Endothelial cell of umbilical vein (primary cell): ENCODE measurements around the gene S100A4. TPM values are rescaled to one million over a fixed set of nuclear protein-coding genes. Genes with fewer than 3 reads are reported as not detected.
A peak's percentile ranks its signal among the peaks of the same experiment; 100 is the strongest.

Source experiments
- BruUV-seq: library from RNA; stranded (reverse); fragments of 400-500 nt; replicated peaks from 2 replicates; lab custom pipeline; 2021; lab: Mats Ljungman, UMichigan
- CTCF ChIA-PET: fragments of 300-600, 350-600 bp; sonication (Branson Sonifier 250); formaldehyde crosslinking; loops from one replicate; lab custom pipeline; 2021; ENCODE audit warnings: antibody characterized with exemption, inconsistent platforms; lab: Charles Lee
- POLR2A ChIA-PET: fragments of 300-600, 350-600 bp; sonication (Branson Sonifier 250); formaldehyde crosslinking; loops from one replicate; lab custom pipeline; 2021; ENCODE audit warnings: antibody characterized with exemption, inconsistent platforms; lab: Charles Lee
- DNase-seq: peaks from one replicate; pipeline ENCODE4 v3.0.0-alpha.2; 2011; ENCODE audit warnings: low read depth, low spot score
- FAIRE-seq: peaks from 2 replicates; lab custom pipeline; 2011; peaks lifted over from hg19 to GRCh38; lab: Jason Lieb, UNC
- H2AFZ ChIP-seq: 2 replicates; pipeline ENCODE4 v1.6.0; 2012; ENCODE audit warnings: low read depth, low read length, control low read depth, inconsistent platforms
- H3K27ac ChIP-seq: 2 replicates; pipeline ENCODE4 v1.5.1; 2011; ENCODE audit warnings: low read depth, mild to moderate bottlenecking, control low read depth, low read length, moderate library complexity; ENCODE audit not compliant: insufficient read depth
- H3K27me3 ChIP-seq, 2 experiments: 2 replicates each; pipeline versions ENCODE4 v1.6.0 to v1.6.1; 2011; ENCODE audit warnings: low read length in 2 of 2, mixed read lengths in 1 of 2; ENCODE audit not compliant: control insufficient read depth in 2 of 2, insufficient read depth in 2 of 2
- H3K36me3 ChIP-seq, 2 experiments: 2 replicates in 1 of 2; 3 replicates in 1 of 2; pipeline ENCODE4 v1.5.1; 2011; ENCODE audit warnings: low read length in 2 of 2, mild to moderate bottlenecking in 1 of 2, moderate library complexity in 1 of 2; ENCODE audit not compliant: control insufficient read depth in 2 of 2, insufficient read depth in 2 of 2; ENCODE audit errors: extremely low read depth in 1 of 2
- H3K4me1 ChIP-seq: 3 replicates; pipeline ENCODE4 v1.5.1; 2011; ENCODE audit warnings: mild to moderate bottlenecking, low read length; ENCODE audit not compliant: control insufficient read depth, insufficient read depth; ENCODE audit errors: extremely low read depth
- H3K4me2 ChIP-seq: 2 replicates; pipeline ENCODE4 v1.6.1; 2011; ENCODE audit warnings: low read length, control low read depth, mixed read lengths; ENCODE audit not compliant: insufficient read depth
- H3K4me3 ChIP-seq, 3 experiments: fragments of 200-600 bp in 1 of 3; sonication (generic), shearing (Covaris generic) in 1 of 3; replicated peaks in 1 of 3; 2 replicates each; pipeline ENCODE4 v1.5.1; 2011 to 2016; ENCODE audit warnings: control low read depth in 3 of 3, low read length in 3 of 3, mild to moderate bottlenecking in 2 of 3, inconsistent platforms in 1 of 3, low read depth in 1 of 3, moderate library complexity in 1 of 3; ENCODE audit not compliant: insufficient read depth in 1 of 3
- H3K79me2 ChIP-seq: 2 replicates; pipeline ENCODE4 v1.6.0; 2012; ENCODE audit warnings: low read length, inconsistent platforms; ENCODE audit not compliant: control insufficient read depth, insufficient read depth
- H3K9ac ChIP-seq: replicated peaks from 2 replicates; pipeline ENCODE3; 2011; ENCODE audit warnings: low read length, control low read depth; ENCODE audit not compliant: insufficient read depth; ENCODE audit errors: extremely low read depth
- H3K9me1 ChIP-seq: replicated peaks from 3 replicates; pipeline ENCODE4 v1.6.0; 2011; ENCODE audit warnings: mild to moderate bottlenecking, low read length; ENCODE audit not compliant: control insufficient read depth, insufficient read depth; ENCODE audit errors: extremely low read depth
- H3K9me3 ChIP-seq: replicated peaks from 2 replicates; pipeline ENCODE4 v1.5.1; 2012; ENCODE audit warnings: low read length, inconsistent platforms; ENCODE audit not compliant: control insufficient read depth, insufficient read depth
- H4K20me1 ChIP-seq: replicated peaks from 2 replicates; pipeline ENCODE3; 2011; ENCODE audit warnings: mild to moderate bottlenecking, low read length; ENCODE audit not compliant: control insufficient read depth, insufficient read depth; ENCODE audit errors: extremely low read depth
- CTCF ChIP-seq, 2 donors: IDR thresholded peaks; 1 replicate in 1 of 2; 2 replicates in 1 of 2; pipeline ENCODE4 v1.5.1; 2011; ENCODE audit warnings: low read length in 2 of 2, mild to moderate bottlenecking in 2 of 2, moderate library complexity in 2 of 2, control low read depth in 1 of 2, inconsistent platforms in 1 of 2, low read depth in 1 of 2; ENCODE audit not compliant: insufficient read depth in 1 of 2; ENCODE audit errors: extremely low read depth in 1 of 2
- EZH2 ChIP-seq: IDR thresholded peaks from 2 replicates; pipeline ENCODE4 v1.6.1; 2012; ENCODE audit warnings: borderline replicate concordance, low read depth, mild to moderate bottlenecking, moderate library complexity, low read length, inconsistent platforms; ENCODE audit not compliant: severe bottlenecking
- FOS ChIP-seq: IDR thresholded peaks from 2 replicates; pipeline ENCODE4 v1.6.1; 2011; ENCODE audit warnings: mild to moderate bottlenecking, low read length, moderate library complexity, borderline replicate concordance; ENCODE audit not compliant: insufficient read depth
- GATA2 ChIP-seq: IDR thresholded peaks from 2 replicates; pipeline ENCODE4 v1.7.0; 2011; ENCODE audit warnings: low read depth, mild to moderate bottlenecking, moderate library complexity, mixed read lengths, low read length; ENCODE audit not compliant: insufficient read length, insufficient read depth
- JUN ChIP-seq: IDR thresholded peaks from 2 replicates; pipeline ENCODE4 v1.6.1; 2011; ENCODE audit warnings: borderline replicate concordance, low read depth; ENCODE audit not compliant: insufficient read length, insufficient read depth
- MAX ChIP-seq: IDR thresholded peaks from 2 replicates; pipeline ENCODE4 v1.6.1; 2011; ENCODE audit not compliant: insufficient read depth, insufficient read length
- MYC ChIP-seq: IDR thresholded peaks from one replicate; pipeline ENCODE4 v1.6.1; 2011; ENCODE audit warnings: mild to moderate bottlenecking, low read depth, low read length
- POLR2A ChIP-seq: IDR thresholded peaks from 2 replicates; pipeline ENCODE4 v1.6.1; 2012; ENCODE audit warnings: low read depth, mild to moderate bottlenecking, control low read depth, low read length
- POLR2AphosphoS5 ChIP-seq: IDR thresholded peaks from 2 replicates; pipeline ENCODE4 v1.6.1; 2012; ENCODE audit warnings: low read depth, mild to moderate bottlenecking, control low read depth, low read length, moderate library complexity; ENCODE audit not compliant: insufficient read depth
- dilution Hi-C: fragments of 300-500 bp; cut with MboI; formaldehyde crosslinking; loops from one replicate; pipeline ENCODE4 v1.15.0; 2019; ENCODE audit warnings: low sequenced_read_pairs; ENCODE audit not compliant: extremely low pct_ligation_motif_present
- intact Hi-C: fragments of 100-400 bp; cut with micrococcal nuclease; formaldehyde crosslinking; loops from one replicate; pipeline ENCODE4 v1.10.0; 2022
- polyA plus RNA-seq, 4 experiments: library from polyadenylated mRNA; depleted of rRNA in 3 of 4; stranded (reverse) in 3 of 4; unstranded in 1 of 4; fragments of >200 nt; gene quantifications; 2 replicates each; pipeline versions ENCODE4 v1.2.1 to v1.2.3, GENCODE V29; 2011 to 2012; ENCODE audit warnings: missing spikeins in 1 of 4
- total RNA-seq: library from RNA; stranded (reverse); gene quantifications from 2 replicates; pipeline ENCODE4 v1.2.3, GENCODE V29; 2021

Gene S100A4
- total and polyA plus RNA-seq, 2 donors (not counting 3 experiments of a cell fraction or from before 2014, with no cell fraction given): 1.1 TPM; not detected in 1

- Histone ChIP-seq H4K20me1 (no peaks in the 10 kb centered on the region), H3K9me3 (no peaks in the 10 kb centered on the region), H3K36me3 (no peaks in the 10 kb centered on the region), H2AFZ (peak overlapping the region; percentile 78), H3K27ac (peak overlapping the region; percentile 99), H3K27me3 (no peaks in the 10 kb centered on the region), H3K4me1 (peaks cover 37% of the 10 kb centered on the region), H3K79me2 (no peaks in the 10 kb centered on the region), H3K4me3 (no peak overlapping the region), H3K9me1 (no peaks in the 10 kb centered on the region), H3K9ac (peak overlapping the region; percentile 50), H3K4me2 (peak overlapping the region; percentile 4)
- DNase-seq (peak; percentile 91), FAIRE-seq (peak; percentile 92)
- ChIA-PET POLR2A (interaction anchor here (1.2 to 1.5 kb wide), 5 partner anchors 33 to 66 kb away, joined by 4 to 14 read pairs (median 5); partner anchors contain the start of genes CHTOP, S100A13 and S100A6), CTCF (interaction anchor here (0.6 to 6.3 kb wide), 22 partner anchors 9 to 216 kb away, joined by 3 to 216 read pairs (median 5); partner anchors contain the start of genes CHTOP, INTS3, S100A13 and S100A14)
- intact Hi-C loops (loop anchor here (1.0 to 2.0 kb wide), 7 partner anchors 35 to 216 kb away; partner anchors contain the start of genes S100A13 and SNAPIN), dilution Hi-C loops (no loop called here)
- TF ChIP-seq FOS: peak; percentile 48
- TF ChIP-seq POLR2AphosphoS5: peak; percentile 64
- no peak for TF ChIP-seq MAX
- TF ChIP-seq JUN: no peak
- no peak for TF ChIP-seq GATA2
- TF ChIP-seq CTCF (IDR thresholded peaks at IDR 0.05; ENCODE audit: extremely low read depth in 1 of 2, insufficient read depth in 1 of 2, low read depth in 1 of 2, low read length in 2 of 2): peak; percentile 98 to 99
- TF ChIP-seq EZH2: no peak
- TF ChIP-seq MYC: no peak
- TF ChIP-seq POLR2A: no peak
- BruUV-seq: no TSS peak
Measured at GRCh38 chr1:153568367-153569099, 22.9 kb upstream of the S100A4 start.
